OCI-LY1 (cell line): ENCODE results near the gene TM9SF4.

Experiments used
- H2AFZ ChIP-seq: fragments of 200-600 bp; sonication (generic), shearing (Covaris generic); 2 replicates; pipeline ENCODE4 v1.6.0; 2014; ENCODE audit warnings: antibody characterized with exemption, mild to moderate bottlenecking, low read length
- H3F3A ChIP-seq: fragments of 200-600 bp; sonication (generic), shearing (Covaris generic); 2 replicates; pipeline ENCODE4 v1.6.0; 2014; ENCODE audit warnings: mild to moderate bottlenecking, antibody characterized with exemption, low read length, moderate library complexity; ENCODE audit not compliant: insufficient read depth
- H3K27ac ChIP-seq: fragments of 200-600 bp; sonication (generic); 2 replicates; pipeline ENCODE4 v1.5.1; 2014; ENCODE audit warnings: low read length, mixed run types, mild to moderate bottlenecking, low read depth; ENCODE audit not compliant: poor library complexity, severe bottlenecking
- H3K27me3 ChIP-seq: fragments of 200-600 bp; sonication (generic); 2 replicates; pipeline ENCODE4 v1.6.0; 2014; ENCODE audit warnings: antibody characterized with exemption, mild to moderate bottlenecking, low read length, moderate library complexity; ENCODE audit not compliant: insufficient read depth
- H3K36me3 ChIP-seq: fragments of 200-600 bp; sonication (generic); 2 replicates; pipeline ENCODE4 v1.6.1; 2014; ENCODE audit warnings: mild to moderate bottlenecking, antibody characterized with exemption, low read length, moderate library complexity, mixed read lengths; ENCODE audit not compliant: insufficient read depth
- H3K4me1 ChIP-seq: fragments of 200-600 bp; sonication (generic); 2 replicates; pipeline ENCODE4 v1.5.1; 2014; ENCODE audit warnings: mild to moderate bottlenecking, low read length, moderate library complexity; ENCODE audit not compliant: insufficient read depth, severe bottlenecking
- H3K4me2 ChIP-seq: fragments of 200-600 bp; sonication (generic), shearing (Covaris generic); 2 replicates; pipeline ENCODE4 v1.6.1; 2014; ENCODE audit warnings: low read length
- H3K4me3 ChIP-seq: fragments of 200-600 bp; sonication (generic); 2 replicates; pipeline ENCODE4 v1.5.1; 2014; ENCODE audit warnings: low read length, low read depth, mild to moderate bottlenecking, mixed read lengths; ENCODE audit not compliant: poor library complexity, severe bottlenecking
- H3K79me2 ChIP-seq: fragments of 200-600 bp; shearing (Covaris generic); 2 replicates; pipeline ENCODE4 v1.6.1; 2016; ENCODE audit warnings: mixed run types, low read length, mixed read lengths; ENCODE audit not compliant: insufficient read depth
- H3K9ac ChIP-seq: fragments of 200-600 bp; sonication (generic), shearing (Covaris generic); 2 replicates; pipeline ENCODE4 v1.6.1; 2014; ENCODE audit warnings: mild to moderate bottlenecking, low read length, mixed read lengths
- H3K9me2 ChIP-seq: fragments of 200-600 bp; sonication (generic), shearing (Covaris generic); 2 replicates; pipeline ENCODE4 v1.6.1; 2014; ENCODE audit warnings: low read depth, mild to moderate bottlenecking, low read length, mixed read lengths
- H3K9me3 ChIP-seq: fragments of 200-600 bp; shearing (Covaris generic); 2 replicates; pipeline ENCODE4 v1.6.1; 2014; ENCODE audit warnings: low read length, mixed read lengths
- H4K20me1 ChIP-seq: fragments of 200-600 bp; sonication (generic), shearing (Covaris generic); 2 replicates; pipeline ENCODE4 v1.6.0; 2016; ENCODE audit warnings: mild to moderate bottlenecking, low read length; ENCODE audit not compliant: insufficient read depth
- EZH2 ChIP-seq: fragments of 200-600 bp; sonication (generic), shearing (Covaris generic); IDR thresholded peaks from 2 replicates; pipeline ENCODE4 v1.8.0; 2017; ENCODE audit warnings: borderline replicate concordance, mixed run types, mild to moderate bottlenecking, antibody characterized with exemption, low read length, moderate library complexity, mixed read lengths
- TF ChIP-seq, protein P1 (sequence below): fragments of 200-600 bp; sonication (generic), shearing (Covaris generic); IDR thresholded peaks from 2 replicates; pipeline ENCODE4 v1.5.1; 2017; ENCODE audit warnings: mild to moderate bottlenecking, antibody characterized with exemption, low read length, moderate library complexity, mixed read lengths

TM9SF4 gene

DNA sequence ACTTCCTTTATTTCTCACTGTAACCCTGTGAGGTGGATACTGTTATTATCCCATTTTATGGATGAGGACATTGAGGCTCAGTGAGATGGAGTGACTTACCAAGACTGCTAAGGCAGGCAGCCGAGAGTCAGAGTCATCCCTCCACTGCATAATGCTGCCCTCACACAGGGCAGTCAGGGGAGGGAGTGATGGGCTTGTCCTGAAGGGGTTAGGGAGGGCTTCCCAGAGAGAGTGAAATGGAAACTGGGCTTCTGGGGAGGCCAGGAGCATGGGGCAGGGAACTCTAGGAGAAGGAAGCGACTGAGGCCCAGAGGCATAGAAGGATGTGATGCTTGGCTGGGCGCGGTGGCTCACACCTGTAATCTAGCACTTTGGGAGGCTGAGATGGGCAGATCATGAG is 31.1 kb downstream of the TM9SF4 start:
- no peaks in the 10 kb centered on the region for H3F3A ChIP-seq
- H4K20me1 ChIP-seq, result no peaks in the 10 kb centered on the region
- no peak overlapping the region for H3K4me3 ChIP-seq
- H3K4me1 ChIP-seq, result peaks cover 17% of the 10 kb centered on the region
- no peaks in the 10 kb centered on the region for H3K27me3 ChIP-seq
- H3K79me2 ChIP-seq, result no peaks in the 10 kb centered on the region
- peaks cover 93% of the 10 kb centered on the region for H3K36me3 ChIP-seq
- H3K4me2 ChIP-seq, result no peak overlapping the region
- no peak overlapping the region for H3K27ac ChIP-seq
- TF ChIP-seq, protein P1, sequence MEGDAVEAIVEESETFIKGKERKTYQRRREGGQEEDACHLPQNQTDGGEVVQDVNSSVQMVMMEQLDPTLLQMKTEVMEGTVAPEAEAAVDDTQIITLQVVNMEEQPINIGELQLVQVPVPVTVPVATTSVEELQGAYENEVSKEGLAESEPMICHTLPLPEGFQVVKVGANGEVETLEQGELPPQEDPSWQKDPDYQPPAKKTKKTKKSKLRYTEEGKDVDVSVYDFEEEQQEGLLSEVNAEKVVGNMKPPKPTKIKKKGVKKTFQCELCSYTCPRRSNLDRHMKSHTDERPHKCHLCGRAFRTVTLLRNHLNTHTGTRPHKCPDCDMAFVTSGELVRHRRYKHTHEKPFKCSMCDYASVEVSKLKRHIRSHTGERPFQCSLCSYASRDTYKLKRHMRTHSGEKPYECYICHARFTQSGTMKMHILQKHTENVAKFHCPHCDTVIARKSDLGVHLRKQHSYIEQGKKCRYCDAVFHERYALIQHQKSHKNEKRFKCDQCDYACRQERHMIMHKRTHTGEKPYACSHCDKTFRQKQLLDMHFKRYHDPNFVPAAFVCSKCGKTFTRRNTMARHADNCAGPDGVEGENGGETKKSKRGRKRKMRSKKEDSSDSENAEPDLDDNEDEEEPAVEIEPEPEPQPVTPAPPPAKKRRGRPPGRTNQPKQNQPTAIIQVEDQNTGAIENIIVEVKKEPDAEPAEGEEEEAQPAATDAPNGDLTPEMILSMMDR, result no peak
- TF ChIP-seq EZH2, result no peak
- no peak overlapping the region for H3K9ac ChIP-seq
- H3K9me3 ChIP-seq, result no peaks in the 10 kb centered on the region
- no peaks in the 10 kb centered on the region for H3K9me2 ChIP-seq
- no peak overlapping the region for H2AFZ ChIP-seq

DNA sequence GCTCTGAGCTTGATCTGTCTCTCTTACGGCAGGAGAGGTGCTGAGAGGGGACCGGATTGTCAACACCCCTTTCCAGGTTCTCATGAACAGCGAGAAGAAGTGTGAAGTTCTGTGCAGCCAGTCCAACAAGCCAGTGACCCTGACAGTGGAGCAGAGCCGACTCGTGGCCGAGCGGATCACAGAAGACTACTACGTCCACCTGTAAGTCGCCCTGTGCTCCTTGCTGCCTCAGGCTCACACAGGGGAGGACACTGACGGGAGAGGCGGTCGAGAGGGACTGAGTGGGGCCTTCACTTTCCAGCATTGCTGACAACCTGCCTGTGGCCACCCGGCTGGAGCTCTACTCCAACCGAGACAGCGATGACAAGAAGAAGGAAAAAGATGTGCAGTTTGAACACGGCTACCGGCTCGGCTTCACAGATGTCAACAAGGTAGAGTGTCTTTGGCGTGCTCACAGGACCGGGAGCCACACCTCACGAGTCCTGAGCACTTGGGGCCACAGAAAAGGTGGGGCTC is 32.0 kb downstream of the TM9SF4 start:
- H3K79me2 ChIP-seq, result no peaks in the 10 kb centered on the region
- H3F3A ChIP-seq, result no peaks in the 10 kb centered on the region
- no peak overlapping the region for H3K4me3 ChIP-seq
- H3K9me3 ChIP-seq, result no peaks in the 10 kb centered on the region
- no peaks in the 10 kb centered on the region for H3K27me3 ChIP-seq
- TF ChIP-seq, protein P1, result no peak
- TF ChIP-seq EZH2, result no peak
- no peak overlapping the region for H3K4me2 ChIP-seq
- H4K20me1 ChIP-seq, result no peaks in the 10 kb centered on the region
- no peak overlapping the region for H2AFZ ChIP-seq
- H3K9me2 ChIP-seq, result no peaks in the 10 kb centered on the region
- H3K4me1 ChIP-seq, result peaks cover 17% of the 10 kb centered on the region
- no peak overlapping the region for H3K9ac ChIP-seq
- peaks cover 94% of the 10 kb centered on the region for H3K36me3 ChIP-seq
- H3K27ac ChIP-seq, result no peak overlapping the region

DNA sequence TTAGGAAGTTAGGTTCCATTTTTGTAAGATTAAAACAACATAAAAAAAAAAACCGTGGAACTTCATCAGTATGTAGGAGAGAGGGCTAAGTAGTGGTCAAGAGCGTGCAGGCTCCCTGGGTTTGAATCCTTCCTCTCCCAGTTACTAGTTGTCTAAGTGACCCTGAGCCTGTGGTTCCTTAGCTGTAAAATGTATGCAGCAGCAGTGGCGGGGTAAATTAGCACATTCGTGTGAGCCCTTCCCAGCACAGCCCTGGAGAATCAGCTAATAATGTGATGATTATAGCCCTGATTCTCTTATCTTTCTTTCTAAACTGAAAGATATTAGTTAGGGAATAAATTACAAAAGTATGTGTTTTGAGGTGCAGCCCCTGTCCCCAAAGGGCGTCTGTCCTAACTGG is 32.6 kb downstream of the TM9SF4 start:
- H2AFZ ChIP-seq, result no peak overlapping the region
- no peaks in the 10 kb centered on the region for H3K27me3 ChIP-seq
- H3K9ac ChIP-seq, result no peak overlapping the region
- no peak overlapping the region for H3K27ac ChIP-seq
- peaks cover 94% of the 10 kb centered on the region for H3K36me3 ChIP-seq
- no peak overlapping the region for H3K4me3 ChIP-seq
- no peaks in the 10 kb centered on the region for H3K9me2 ChIP-seq
- no peaks in the 10 kb centered on the region for H4K20me1 ChIP-seq
- H3K79me2 ChIP-seq, result no peaks in the 10 kb centered on the region
- TF ChIP-seq, protein P1, result no peak
- no peak for TF ChIP-seq EZH2
- H3K4me2 ChIP-seq, result no peak overlapping the region
- peaks cover 17% of the 10 kb centered on the region for H3K4me1 ChIP-seq
- no peaks in the 10 kb centered on the region for H3F3A ChIP-seq
- no peaks in the 10 kb centered on the region for H3K9me3 ChIP-seq
